HG03457 (cell line): ENCODE data around the gene PTPRCAP.
"Not testable (repeated sequence)": the region's sequence is repeated elsewhere in the genome, so short reads cannot be mapped to it uniquely, and the experiment has no call there.

Experiments used
- ATAC-seq: cut with Tn5 transposase; IDR thresholded peaks from one replicate; pipeline ENCODE4 v1.9.1; 2021; ENCODE audit warnings: moderate number of reproducible peaks; ENCODE audit not compliant: unreplicated experiment

PTPRCAP gene

GRCh38 chr11:67410984-67411784, 26.3 kb downstream of the PTPRCAP start:
- ATAC-seq, result no peak

DNA sequence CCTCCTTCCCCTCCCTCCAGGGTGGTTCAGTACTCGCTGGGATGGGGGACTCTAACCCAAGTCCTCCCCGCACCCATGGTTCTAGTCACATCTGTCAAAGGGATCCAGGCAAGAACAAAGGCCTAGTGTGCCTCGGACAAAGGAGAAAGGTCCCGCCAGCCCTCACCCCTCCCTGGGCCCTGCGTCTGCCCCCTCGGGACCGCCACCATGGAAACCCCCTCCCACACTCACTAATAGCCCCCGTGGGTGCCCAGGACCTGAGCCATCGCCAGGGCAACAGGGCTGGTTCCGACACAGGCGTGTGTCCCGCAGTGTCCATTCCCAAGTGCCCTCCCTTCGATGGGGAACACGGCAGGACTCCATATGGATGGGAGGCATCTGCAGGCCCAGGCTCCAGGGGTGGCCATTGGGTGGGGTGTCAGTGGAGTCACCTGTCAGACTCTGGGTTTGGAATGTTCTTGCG, 27.1 kb downstream of the PTPRCAP start:
- no peak for ATAC-seq

DNA sequence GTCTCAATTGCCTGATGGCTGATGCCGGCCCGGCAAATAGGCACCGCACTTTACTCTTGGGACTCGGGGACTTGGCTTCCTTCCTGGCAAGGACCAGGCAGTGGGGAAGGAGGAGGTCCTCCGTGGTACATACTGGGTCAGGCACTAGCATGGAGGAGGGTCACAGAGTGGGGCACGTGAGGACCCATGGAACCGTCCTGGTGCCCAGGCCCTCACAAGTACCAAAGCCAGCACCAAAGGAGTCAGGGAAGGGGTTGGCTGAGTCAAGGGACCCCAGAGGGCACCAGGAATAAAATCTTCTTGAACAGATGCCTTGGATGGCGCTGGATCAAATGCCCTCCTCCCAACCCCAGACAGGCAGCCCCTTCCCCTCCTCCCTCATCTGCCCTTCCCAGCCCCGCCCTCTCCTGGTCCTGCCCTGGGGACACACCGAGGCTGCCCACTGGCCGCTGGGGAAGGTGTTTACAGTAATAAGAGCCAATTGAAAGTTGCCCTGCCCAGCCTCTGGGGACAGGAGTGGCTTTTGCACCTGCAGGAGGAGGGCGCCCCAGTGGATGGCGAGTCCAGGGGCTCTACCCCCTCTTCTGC, 27.6 kb downstream of the PTPRCAP start:
- no peak for ATAC-seq

GRCh38 chr11:67409261-67409666, 28.2 kb downstream of the PTPRCAP start:
- ATAC-seq, result no peak

GRCh38 chr11:67408437-67409200, 28.9 kb downstream of the PTPRCAP start:
- no peak for ATAC-seq

DNA sequence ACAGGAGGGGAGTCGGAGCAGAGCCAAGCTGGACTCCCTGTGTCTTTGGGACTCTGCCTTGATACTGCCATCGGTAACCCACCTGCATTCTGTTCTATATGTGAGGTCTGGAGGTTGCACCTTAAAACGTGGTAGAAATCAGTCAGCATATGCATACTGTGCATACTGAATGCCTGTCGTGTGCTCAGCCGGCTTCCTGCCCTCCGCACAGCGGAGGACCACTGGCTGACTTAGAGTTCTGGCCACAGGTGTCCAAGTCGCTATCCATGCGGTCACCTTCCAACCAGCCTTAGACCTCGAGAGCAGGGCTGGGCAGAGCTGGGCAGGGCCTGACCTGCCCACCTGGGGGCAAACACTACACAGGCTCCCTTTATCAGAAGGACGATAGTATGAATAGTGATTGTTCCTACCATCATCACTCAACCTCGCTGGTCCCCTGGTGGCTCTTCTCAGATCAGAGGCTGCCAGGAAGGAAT, 29.8 kb downstream of the PTPRCAP start:
- no peak for ATAC-seq

DNA sequence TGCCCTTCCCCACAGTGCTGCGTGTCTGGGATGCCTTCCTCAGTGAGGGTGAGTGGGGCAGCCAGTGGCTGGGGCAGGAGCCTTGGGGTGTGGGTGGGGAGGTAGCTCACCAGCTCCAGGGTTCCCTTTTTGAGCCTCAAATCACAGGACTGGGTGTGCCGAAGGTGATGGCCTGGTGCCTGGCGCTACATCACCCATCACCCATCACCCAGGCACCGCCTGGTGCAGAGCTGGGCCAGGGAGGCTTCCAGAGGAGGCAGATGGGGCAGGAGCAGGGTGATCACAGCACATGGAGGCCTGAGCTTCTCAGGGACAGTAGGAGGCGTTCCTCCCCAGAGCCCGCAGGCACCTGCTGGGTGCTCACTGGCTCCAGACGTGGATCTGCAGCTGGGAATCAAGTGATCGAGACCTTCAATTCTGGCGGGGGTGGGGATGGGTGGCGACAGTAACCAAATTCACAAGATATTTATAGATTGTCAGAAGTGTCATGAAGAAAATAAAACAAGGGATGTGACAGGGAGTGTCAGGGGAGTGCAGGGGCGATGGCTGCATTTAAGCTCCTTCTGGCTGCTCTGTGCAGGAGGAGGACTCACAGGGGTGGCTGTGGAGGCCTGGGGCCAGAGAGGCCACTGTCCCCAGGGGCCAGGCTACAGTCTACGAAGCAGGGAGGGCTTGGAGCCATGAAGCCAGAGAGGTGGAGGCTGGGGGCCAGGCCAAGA, 30.4 kb downstream of the PTPRCAP start:
- no peak for ATAC-seq

- ATAC-seq, result no peak
These were observed 31.0 kb downstream of the PTPRCAP start for GRCh38 chr11:67406420-67406968.

DNA sequence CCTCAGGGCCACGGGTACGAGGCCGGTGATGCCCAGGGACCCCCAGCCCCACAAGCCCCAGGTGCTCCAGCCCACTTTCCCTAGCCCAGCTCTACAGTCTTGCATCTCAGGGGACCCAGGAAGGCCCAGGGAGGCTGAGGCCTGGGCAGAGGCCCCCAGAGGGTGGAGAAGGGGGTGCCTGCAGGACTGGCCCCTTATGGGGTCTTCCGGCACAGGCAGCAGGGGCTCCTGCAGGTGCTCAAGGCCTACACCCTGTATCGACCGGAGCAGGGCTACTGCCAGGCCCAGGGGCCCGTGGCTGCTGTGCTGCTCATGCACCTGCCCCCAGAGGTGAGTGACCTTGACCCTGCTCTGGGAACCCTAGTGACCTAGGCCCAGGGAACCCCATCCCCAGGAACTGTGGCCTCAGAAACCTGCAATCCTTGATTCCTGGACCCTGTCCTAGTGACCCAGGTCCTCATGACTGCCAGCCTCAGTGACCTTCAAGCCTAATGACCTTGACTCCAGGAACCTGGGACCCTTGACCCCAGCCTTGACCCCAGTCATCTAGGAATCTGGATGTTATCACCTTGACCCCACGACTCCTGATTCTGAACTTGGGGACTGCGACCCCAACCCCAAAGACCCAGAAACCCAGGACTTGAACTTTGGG, 31.7 kb downstream of the PTPRCAP start:
- no peak for ATAC-seq

DNA sequence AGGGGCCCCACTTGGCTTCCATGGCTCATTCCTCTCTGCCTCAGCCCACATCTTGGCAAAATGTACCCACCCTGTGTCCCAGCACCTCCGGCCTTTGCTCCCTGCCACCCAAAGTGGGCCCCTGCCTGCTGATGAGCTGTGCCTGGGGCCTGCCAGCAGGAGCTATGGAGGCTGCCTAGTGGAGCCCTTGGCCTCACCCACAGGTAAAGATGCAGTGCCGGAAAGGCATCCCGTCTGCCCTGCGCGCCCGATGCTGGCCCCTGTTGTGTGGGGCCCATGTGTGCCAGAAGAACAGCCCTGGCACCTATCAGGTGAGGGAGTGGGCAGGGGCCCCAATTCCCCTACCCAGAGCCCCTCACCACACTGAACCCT, 32.3 kb downstream of the PTPRCAP start:
- no peak for ATAC-seq

DNA sequence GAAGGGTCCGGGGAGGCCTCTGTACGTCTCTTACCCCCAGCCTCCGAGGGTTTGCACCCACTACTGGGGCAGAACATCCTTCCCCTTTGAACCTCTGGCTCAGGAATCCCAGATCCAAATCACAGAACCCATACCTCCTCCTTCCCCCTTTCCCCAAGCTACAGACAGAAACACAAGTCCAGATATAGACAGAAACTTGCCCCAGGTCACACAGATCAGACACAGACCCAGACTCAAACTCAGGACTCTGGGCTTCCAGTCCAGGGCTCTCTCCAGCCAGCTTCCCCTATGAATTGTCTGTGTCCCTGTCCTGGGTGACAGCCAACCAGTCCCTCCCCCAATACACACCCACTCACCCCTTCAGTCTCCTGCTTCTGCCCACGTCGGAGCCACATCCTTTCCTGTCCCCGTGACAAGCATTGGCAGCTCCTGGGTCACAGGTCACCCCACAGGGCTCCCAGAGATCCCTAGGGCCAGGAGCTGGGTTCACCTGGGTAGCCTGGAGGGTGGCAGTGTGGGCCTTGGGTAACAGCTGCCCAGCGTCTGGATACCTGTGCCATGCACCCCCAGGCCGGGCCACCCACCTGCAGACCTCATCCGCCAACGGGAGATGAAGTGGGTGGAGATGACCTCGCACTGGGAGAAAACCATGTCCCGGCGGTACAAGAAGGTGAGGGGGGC, 32.8 kb downstream of the PTPRCAP start:
- no peak for ATAC-seq

- not testable (repeated sequence) for ATAC-seq
These were observed 34.4 kb downstream of the PTPRCAP start for GRCh38 chr11:67403085-67403484.

DNA sequence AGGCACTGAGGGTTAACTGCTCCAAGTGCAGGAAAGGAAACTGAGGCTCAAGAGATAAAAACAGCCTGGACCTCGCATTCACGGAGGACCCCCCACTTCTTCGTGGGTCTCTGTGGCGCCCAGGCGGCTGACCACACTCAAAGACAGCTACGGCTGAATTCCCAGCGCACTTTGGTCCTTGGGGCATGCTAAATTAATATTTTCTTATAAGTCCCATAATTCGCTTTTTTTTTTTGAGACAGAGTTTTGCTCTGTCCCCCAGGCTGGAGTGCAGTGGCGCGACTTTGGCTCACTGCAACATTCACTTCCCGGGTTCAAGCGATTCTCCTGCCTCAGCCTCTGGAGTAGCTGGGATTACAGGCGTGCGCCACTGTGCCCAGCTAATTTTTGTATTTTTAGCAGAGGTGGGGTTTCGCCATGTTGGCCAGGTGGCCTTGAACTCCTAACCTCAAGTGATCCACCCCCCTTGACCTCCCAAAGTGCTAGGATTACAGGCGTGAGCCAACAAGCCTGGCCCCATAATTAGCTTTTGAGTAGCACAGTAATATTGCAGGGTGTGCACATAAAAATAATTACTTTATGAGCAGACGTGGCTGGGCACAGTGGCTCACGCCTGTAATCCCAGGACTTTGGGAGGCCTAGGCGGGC, 35.2 kb downstream of the PTPRCAP start:
- not testable (repeated sequence) for ATAC-seq

GRCh38 chr11:67401495-67402191, 35.8 kb downstream of the PTPRCAP start, which contains the start of gene PPP1CA:
TSS of gene PPP1CA (minus strand) at chr11:67401858. CDS start at chr11:67401782, 76 bp downstream.
- ATAC-seq, result peak; percentile 49

DNA sequence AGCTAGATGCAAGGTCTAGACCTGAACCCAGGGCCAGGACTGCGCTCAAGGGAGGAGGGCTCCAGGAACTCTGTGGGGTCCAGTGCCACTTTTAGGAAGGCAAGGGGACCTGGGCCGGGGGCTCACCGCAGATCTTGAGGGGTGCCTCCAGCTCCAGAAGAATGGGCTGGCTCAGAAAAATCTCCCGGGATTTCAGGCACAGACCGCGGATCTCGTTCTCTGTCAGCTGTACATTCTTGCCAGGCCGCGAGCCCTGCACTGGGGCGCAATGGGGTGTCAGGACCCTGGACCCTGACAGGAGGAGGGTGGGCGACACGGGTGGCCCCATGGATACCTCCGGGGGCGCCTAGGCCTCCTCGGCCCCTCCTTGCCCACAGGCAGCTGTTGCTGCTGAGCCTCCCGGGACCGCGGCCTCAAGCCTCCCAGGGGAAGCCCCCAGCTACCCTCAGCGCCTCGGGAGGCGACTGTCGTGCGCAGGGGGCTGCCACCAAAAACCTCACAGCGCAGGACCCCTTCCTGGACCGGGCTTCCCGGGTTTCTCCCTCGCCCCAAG, 36.5 kb downstream of the PTPRCAP start:
- ATAC-seq, result peak; percentile 12

DNA sequence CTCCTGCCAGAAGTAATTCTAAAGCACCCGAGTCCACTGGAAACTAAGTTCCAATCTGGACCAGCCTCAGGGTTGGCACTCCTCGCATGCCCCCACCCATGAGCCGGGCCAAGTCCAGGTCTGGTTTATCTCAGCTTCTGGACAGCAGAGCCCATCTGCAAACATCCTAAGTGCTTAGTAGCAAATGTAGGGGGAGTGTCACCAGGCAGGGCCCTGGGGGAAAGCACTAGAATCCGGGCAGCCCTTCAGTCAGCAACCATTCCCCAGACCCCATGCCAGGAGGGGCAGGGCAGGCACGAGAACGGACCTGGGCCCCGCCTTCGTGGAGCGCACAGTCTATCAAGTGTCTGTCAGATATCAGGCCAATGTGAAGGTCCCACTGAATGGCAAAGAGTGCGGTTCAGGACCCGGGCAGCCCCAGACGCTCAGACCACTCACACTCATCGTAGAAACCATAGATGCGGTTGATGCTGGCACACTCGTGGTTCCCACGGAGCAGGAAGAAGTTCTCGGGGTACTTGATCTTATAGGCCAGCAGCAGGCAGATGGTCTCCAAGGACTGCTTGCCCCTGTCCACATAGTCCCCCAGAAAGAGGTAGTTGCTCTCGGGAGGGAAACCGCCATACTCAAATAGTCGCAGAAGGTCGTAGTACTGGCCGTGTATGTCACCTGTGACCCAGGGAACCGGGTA, 37.1 kb downstream of the PTPRCAP start:
- no peak for ATAC-seq
